PC-3 (cell line): ENCODE results near the gene TAGLN2.

Experiments used
- EZH2 ChIP-seq: fragments of 300-600 bp; sonication (generic); IDR thresholded peaks from one replicate; pipeline ENCODE4 v1.6.1; 2017; ENCODE audit warnings: antibody characterized with exemption, mild to moderate bottlenecking, low read length; ENCODE audit not compliant: unreplicated experiment
- TF ChIP-seq, protein P1 (sequence below): fragments of 300-600 bp; sonication (generic); conservative IDR thresholded peaks from 2 replicates; pipeline ENCODE4 v1.5.1; 2017; ENCODE audit warnings: antibody characterized with exemption, low read depth, mild to moderate bottlenecking, low read length

DNA sequence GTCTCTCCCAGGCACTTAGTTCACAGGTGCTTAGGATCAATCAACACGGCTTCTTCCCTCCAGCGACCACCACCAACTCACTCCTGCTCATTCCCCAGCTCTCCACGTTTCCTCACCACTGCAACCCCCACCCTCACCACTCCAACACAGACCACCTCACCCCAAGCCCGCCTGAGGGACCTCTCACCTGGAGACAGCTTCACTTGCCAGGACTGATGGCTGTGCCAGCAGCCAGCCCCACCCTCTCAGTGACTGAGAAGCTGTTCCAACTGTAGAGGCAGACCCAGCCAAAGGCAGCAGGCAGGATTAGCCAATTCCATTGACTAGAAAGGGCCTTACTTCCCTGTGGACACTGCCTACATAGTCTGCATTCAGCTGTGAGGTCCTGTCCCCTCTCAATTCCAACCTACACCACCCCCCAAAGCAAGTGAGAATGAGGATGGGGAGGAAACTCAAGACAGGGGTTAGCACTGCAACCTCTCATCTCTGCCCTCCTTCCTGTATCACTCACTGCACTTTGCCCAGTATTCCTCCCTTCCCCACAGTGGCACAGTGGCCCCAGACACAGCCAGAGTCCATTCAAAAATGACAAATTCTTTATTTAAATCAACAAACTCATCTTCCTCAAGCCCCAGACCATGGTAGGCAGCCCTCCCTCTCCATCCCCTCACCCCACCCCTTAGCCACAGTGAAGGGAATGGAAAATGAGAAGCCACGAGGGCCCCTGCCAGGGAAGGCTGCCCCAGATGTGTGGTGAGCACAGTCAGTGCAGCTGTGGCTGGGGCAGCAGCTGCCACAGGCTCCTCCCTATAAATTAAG is 7.6 kb downstream of the TAGLN2 start:
- TF ChIP-seq, protein P1, sequence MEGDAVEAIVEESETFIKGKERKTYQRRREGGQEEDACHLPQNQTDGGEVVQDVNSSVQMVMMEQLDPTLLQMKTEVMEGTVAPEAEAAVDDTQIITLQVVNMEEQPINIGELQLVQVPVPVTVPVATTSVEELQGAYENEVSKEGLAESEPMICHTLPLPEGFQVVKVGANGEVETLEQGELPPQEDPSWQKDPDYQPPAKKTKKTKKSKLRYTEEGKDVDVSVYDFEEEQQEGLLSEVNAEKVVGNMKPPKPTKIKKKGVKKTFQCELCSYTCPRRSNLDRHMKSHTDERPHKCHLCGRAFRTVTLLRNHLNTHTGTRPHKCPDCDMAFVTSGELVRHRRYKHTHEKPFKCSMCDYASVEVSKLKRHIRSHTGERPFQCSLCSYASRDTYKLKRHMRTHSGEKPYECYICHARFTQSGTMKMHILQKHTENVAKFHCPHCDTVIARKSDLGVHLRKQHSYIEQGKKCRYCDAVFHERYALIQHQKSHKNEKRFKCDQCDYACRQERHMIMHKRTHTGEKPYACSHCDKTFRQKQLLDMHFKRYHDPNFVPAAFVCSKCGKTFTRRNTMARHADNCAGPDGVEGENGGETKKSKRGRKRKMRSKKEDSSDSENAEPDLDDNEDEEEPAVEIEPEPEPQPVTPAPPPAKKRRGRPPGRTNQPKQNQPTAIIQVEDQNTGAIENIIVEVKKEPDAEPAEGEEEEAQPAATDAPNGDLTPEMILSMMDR = no peak
- no peak for TF ChIP-seq EZH2
